DLD1 (cell line): Measurements from ENCODE around the gene SMARCAD1.
"Not testable (repeated sequence)": the region's sequence is repeated elsewhere in the genome, so short reads cannot be mapped to it uniquely, and the experiment has no call there.

ENCODE experiments used
- in situ Hi-C: cut with HindIII; loops from 2 replicates; pipeline ENCODE4 v1.10.0; 2017; ENCODE audit warnings: low sequenced_read_pairs

SMARCAD1 gene

DNA sequence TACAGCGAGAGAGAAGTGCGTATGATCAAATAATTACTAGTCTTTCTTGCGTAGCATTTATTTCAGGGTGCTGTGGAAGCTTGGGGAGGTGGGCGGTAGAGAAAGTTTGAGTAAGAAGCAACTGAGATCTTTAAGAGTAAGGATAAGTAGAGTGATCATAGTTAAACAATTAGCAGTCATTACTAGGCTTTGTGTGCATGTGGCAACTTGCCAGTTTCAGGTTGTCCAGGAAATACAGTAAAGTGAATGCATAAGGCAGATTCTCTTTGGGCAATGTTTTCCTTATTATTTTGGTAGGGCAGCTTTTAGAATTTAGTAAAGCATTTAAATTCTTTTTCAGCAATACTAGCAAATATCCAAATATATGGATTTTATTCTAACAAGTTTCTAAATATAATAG is 78.0 kb downstream of the SMARCAD1 start:
- in situ Hi-C loops, result no loop called here

DNA sequence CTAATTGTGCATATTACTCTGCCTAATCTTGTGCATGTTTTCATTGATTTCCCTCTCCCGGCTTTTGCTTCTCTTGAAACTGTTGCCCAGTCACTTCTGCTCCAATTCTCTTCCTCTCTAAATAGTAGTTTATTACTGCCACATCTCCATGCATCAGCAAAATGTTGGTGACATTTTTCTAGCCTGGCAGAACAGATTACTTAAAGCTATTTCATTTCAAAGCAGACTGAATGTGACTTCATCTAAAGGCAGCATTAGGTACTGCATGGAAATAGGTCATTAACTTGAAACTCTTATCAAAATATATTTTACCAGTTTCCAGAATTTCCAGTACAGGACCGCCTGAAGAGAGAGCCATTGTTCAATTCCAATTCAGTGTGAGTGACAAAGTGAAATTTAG is 82.6 kb downstream of the SMARCAD1 start:
- in situ Hi-C loops, result no loop called here

- in situ Hi-C loops, result not testable (repeated sequence)
These were observed 86.3 kb downstream of the SMARCAD1 start for GRCh38 chr4:94293981-94294380.

GRCh38 chr4:94295473-94295872 is 87.8 kb downstream of the SMARCAD1 start:
- in situ Hi-C loops, result not testable (repeated sequence)

DNA sequence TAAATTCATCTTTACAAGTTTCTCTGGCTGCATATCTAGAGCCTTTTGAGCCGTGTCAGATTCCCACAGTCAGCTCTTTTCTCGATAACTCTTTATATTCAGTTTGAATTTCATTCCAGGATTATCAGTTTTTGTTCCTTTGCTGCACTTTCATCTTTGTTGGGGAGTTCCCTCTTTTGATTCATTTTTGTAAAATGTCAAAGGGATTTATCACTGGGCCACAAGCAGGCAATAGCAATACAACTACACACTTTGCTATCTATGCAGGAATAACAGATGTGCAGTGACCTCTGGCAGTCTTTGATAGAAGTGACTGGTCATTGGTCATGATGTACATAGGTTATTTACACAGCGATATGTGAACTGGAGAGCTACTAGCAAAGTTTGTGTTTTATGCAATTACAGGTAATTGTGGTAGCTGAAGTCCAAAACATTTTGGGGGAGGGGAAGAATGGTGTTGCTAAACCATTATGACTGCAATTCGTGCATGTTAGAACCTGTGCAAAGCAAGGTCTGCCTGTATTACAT is 91.1 kb downstream of the SMARCAD1 start:
- in situ Hi-C loops, result no loop called here

GRCh38 chr4:94302191-94302590 is 94.5 kb downstream of the SMARCAD1 start:
- in situ Hi-C loops, result no loop called here

DNA sequence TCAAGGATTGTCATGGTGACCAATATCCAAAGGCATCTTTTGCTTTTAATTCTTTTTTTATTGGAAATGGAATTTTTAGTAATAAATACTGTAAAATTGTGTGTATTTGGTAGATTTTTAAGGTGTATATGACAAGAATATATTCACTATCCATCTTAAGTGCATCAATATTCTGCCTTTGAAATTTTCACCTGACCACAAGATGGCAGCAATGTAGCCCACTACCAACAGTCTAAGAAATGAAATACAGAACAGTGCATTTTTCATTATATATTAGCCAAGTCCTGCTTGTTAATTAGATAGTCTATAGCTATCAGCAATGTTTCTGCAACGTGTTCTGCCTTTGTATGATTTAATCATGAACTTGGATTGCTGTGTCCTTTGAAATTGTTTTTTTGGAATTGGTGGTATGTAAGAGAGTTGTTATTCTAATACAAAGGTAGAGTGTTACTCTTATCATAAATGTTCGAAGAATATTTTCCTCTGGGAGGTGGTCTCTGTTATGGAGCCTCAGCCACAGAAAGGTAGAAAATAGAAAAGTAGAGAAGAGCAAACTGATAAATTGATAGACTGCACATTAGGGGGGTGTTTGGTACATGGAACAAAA is 96.8 kb downstream of the SMARCAD1 start:
- in situ Hi-C loops, result no loop called here

DNA sequence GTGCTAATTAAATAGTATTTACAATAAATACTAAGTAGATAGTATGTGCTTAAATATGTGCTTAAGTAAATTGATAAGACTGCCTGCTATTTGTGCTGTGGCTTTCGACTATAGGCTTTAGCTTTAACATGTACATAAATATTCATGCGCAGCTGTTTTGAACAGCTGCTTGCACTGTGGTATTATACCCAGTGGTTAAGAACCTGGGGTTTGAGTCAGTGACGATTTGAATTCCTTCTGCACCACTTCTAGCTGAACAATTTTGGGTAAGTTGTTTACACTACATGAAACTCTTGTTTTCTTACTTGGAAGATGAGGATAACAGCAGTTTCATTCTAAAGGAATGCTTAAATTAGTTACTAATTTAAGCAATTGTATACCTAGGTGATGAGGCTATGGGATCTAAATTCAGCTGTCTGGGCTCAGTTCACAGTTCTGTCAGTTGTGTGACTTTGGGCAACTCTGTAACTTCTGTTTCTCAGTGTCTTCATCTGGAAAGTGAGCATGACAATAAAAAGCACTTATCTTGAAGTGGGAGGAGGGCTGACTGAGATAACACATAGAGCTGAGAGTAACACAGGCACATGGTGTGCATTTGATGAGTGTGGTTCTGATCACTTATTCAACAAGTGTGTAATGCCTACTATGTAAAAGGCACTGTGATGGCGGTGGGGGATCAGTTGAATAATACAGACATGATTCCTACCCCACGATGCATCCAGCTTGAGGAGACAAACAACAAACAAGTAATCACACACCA is 98.0 kb downstream of the SMARCAD1 start:
- in situ Hi-C loops, result no loop called here

GRCh38 chr4:94306713-94307112 is 99.0 kb downstream of the SMARCAD1 start:
- in situ Hi-C loops, result no loop called here

GRCh38 chr4:94307231-94307871 is 99.7 kb downstream of the SMARCAD1 start:
- in situ Hi-C loops, result no loop called here

DNA sequence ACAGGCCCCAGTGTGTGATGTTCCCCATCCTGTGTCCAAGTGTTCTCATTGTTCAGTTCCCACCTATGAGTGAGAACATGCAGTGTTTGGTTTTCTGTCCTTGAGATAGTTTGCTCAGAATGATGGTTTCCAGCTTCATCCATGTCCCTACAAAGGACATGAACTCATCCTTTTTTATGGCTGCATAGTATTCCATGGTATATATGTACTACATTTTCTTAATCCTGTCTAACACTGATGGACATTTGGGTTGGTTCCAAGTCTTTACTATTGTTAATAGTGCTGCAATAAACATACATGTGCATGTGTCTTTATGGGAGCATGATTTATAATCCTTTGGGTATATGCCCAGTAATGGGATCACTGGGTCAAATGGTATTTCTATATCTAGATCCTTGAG is 112.3 kb downstream of the SMARCAD1 start:
- in situ Hi-C loops, result not testable (repeated sequence)

- in situ Hi-C loops, result no loop called here
These were observed 118.2 kb downstream of the SMARCAD1 start for GRCh38 chr4:94325835-94326234.

GRCh38 chr4:94329933-94330332 is 122.3 kb downstream of the SMARCAD1 start:
- in situ Hi-C loops, result no loop called here

- in situ Hi-C loops, result no loop called here
These were observed 125.4 kb downstream of the SMARCAD1 start for GRCh38 chr4:94332983-94333590.

GRCh38 chr4:94333866-94334265 is 126.2 kb downstream of the SMARCAD1 start:
- in situ Hi-C loops, result no loop called here

GRCh38 chr4:94334476-94334875 is 126.8 kb downstream of the SMARCAD1 start:
- in situ Hi-C loops, result no loop called here

DNA sequence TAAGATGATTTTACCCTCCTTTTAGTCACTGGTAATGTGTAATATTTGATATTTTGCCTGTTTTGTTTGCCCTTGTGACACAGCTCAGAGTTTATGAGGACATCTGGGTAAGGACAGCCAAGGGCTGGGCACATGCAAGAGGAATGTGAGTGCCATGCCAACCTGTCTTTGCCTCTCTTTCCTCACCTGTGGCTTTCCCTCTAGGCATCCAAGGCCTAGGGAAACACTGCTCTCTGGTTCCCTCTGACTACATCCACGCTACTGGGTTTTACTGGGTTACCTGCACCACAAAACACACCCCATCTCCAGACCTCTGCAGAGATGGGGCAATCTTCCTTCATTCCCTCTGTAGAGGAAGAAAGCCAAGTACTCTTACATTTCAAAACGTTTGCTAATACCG is 127.3 kb downstream of the SMARCAD1 start:
- in situ Hi-C loops, result no loop called here

DNA sequence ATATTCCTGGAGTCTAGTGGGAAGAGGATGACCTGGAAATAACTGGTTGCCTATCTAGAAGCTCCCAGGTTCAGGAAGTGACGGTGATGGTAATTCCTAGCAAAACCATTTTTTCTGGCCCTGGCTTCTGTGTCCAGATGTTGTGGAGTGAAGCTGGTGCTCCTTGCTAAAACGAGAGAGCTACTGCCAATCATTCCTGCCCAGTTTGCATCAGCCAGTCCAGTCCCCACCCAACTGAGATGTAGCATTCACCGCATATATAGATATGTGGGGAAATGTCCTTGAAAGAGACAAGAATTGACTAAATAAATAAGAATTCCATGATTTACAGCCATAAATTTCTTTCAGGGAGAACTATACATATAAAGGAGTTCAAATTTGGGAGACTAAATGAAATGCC is 128.6 kb downstream of the SMARCAD1 start:
- in situ Hi-C loops, result no loop called here

DNA sequence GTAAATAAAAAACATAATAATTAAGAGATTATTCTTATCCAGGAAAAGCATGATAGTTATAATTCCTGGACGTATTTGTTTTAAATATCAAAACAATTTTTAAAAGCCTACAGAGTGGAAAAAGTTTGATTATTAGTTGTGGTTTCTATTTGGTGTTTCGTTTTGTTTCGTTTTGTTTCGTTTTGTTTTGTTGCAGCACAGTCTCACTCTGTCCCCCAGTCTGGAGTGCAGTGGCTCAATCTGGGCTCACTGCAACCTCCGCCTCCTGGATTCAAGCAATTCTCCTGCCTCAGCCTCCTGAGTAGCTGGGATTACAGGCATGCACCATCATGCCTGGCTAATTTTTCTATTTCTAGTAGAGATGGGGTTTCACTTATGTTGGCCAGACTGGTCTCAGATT is 129.1 kb downstream of the SMARCAD1 start:
- in situ Hi-C loops, result not testable (repeated sequence)

DNA sequence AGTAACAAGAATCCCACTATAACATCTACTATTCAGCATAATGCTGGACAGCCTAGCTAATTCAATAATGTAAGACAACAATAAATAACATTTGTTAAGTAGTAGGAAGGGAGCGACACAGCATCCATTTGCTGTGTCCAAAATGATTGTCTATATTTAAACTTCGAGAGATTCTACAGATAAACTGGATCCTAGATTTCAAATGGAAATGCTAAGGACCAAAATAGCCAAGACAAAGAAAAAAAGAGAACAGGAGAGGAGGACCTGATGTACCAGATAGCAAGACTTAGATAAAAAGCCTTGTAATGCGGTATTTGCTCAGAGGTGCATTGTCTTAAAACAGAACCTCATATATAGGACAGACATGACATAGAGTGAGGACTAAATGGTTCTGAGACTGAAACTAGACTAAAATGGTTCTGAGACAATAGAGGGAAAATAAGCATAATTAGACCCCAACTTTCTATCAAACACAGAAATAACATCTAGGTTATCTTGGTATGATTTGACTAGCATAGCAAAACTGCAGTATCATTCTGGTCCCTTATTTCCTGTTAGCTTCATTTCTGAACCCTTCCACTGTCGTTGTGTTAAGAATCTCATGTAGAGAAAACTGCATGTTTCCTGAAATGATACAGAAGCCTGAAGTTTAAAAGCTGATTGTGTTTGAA is 131.2 kb downstream of the SMARCAD1 start:
- in situ Hi-C loops, result no loop called here

DNA sequence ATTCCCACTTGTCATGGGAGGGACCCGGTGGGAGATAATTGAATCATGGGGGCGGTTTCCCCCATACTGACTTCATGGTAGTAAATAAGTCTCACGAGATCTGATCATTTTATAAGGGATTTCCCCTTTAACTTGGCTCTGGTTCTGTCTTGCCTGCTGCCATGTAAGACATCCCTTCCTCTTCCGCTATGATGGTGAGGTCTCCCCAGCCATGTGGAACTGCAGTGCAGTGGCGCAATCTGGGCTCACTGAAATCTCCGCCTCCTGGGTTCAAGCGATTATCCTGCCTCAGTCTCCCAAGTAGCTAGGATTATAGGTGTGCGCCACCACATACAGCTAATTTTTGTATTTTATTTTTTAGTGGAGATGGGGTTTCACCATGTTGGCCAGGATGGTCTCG is 132.1 kb downstream of the SMARCAD1 start:
- in situ Hi-C loops, result no loop called here
